GM12891 (cell line): Measurements from ENCODE around the gene ACSS1.

ENCODE experiments used
- POLR2A ChIP-seq: IDR thresholded peaks from 2 replicates; pipeline ENCODE4 v1.6.1; 2011; ENCODE audit warnings: low read depth, low read length, control low read depth
- POLR2AphosphoS5 ChIP-seq: IDR thresholded peaks from 2 replicates; pipeline ENCODE4 v1.6.1; 2011; ENCODE audit warnings: low read depth, low read length, control low read depth

DNA sequence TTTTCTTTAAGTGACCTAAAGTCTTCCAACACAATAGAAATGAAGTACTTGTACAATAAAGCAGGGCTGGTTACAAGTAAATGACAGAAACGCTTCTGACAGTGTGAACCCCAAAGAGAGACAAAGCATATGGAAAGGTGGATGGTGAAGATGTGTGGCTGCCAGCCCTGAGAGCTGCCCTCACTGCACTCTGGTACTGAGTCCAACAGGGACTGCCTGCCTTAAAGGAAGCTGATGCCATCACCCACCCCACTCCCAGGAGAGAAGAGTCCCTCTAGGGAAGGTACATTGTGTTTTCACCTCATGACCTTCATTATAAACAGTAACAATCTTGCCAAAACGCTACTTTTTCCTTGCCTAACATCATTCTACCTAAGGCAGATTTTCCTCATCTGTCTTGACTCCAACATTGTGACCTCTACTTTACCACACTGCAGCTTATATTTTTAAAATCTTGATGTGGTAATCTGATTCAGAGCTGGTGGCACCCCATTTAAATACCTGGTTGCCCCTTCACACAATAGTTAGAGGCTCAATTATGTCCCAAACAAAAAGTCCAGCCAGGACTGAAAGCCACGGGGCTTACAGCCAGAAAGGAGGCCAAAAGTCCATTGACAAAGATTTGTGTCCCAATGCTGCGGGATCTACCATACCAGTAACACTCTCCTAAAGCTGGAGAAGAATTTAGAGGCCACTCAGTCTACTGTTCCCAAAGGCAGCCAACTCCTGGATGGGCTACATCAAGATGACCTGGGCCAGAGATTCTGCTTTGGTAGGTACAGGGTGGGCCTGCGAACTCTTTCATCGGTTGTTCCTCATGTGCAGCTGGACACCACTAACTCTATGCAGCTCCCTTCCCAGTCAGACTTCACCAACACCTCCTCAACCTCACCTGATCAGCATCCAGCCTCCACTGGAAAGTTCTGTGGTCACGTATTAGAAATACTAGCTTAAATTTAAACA, 69.8 kb downstream of the ACSS1 start:
- TF ChIP-seq POLR2A, result no peak
- no peak for TF ChIP-seq POLR2AphosphoS5
